Adrenal gland (tissue), 5 donors: ENCODE data around the gene C4orf36.

Source experiments
- CTCF ChIP-seq, 6 experiments: fragments of 450-650 bp in 4 of 6; fragments of 200-600 bp in 2 of 6; sonication (generic) in 1 of 6; IDR thresholded peaks; 1 replicate in 5 of 6; 2 replicates in 1 of 6; pipeline versions ENCODE4 v1.5.1 to v1.8.0; 2016 to 2021; ENCODE audit warnings: antibody characterized with exemption in 6 of 6, mild to moderate bottlenecking in 2 of 6, moderate library complexity in 1 of 6
- POLR2A ChIP-seq, 2 donors: fragments of 450-650 bp; IDR thresholded peaks; one replicate each; pipeline ENCODE4 v1.6.1; 2017; ENCODE audit warnings: antibody characterized with exemption in 2 of 2, mild to moderate bottlenecking in 2 of 2, moderate library complexity in 1 of 2
- donor health status: DM: no; HTN: no; CAD: no.

DNA sequence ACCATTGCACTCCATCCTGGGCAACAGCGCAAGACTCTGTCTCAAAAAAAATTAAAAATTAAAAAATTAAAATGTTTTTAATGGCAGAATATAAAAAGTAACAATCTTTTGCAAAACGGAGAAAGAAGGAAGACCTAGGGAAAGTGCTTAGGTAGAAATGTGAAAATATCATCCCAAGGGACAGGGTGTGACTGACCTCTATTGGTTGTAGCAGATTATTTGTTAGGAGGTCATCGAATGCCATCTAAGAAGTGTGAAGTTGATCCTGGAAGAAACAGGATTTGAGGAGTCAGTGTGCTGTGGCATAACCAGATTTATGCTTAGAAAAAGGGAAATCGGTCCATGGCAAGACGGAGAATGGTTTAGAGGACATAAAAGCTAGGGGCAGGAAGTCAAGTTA is 18.1 kb upstream of the C4orf36 start:
- TF ChIP-seq CTCF (IDR thresholded peaks at IDR 0.05) (peak in 1 of 6 experiments; percentile 11), POLR2A (IDR thresholded peaks at IDR 0.05) (no peak)
